Tibial nerve (tissue), 4 donors: ENCODE results near the gene COL4A3. TPM values are rescaled to one million over a fixed set of nuclear protein-coding genes. Genes with fewer than 3 reads are reported as not detected.

ENCODE experiments used
- DNase-seq, 2 donors: peaks; one replicate each; pipeline ENCODE4 v3.0.0-alpha.2; 2019; ENCODE audit warnings: low spot score in 2 of 2
- H3K27ac ChIP-seq, 4 donors: fragments of 200-600 bp; sonication (generic) in 3 of 4; one replicate each; pipeline ENCODE4 v1.5.1; 2017 to 2019; ENCODE audit warnings: mild to moderate bottlenecking in 1 of 4
- H3K27me3 ChIP-seq, 2 donors: fragments of 200-600 bp; sonication (generic) in 1 of 2; one replicate each; pipeline versions ENCODE4 v1.5.1 to v1.6.0; 2017 to 2019
- H3K36me3 ChIP-seq, 3 donors: fragments of 200-600 bp; sonication (generic); one replicate each; pipeline ENCODE4 v1.5.1; 2018 to 2019
- H3K4me1 ChIP-seq, 4 donors: fragments of 200-600 bp; sonication (generic) in 3 of 4; one replicate each; pipeline ENCODE4 v1.5.1; 2017 to 2019
- H3K4me3 ChIP-seq, 4 donors: fragments of 200-600 bp; sonication (generic) in 3 of 4; one replicate each; pipeline ENCODE4 v1.5.1; 2017 to 2019; ENCODE audit warnings: mild to moderate bottlenecking in 1 of 4, moderate library complexity in 1 of 4
- H3K9me3 ChIP-seq, 4 donors: fragments of 200-600 bp; sonication (generic) in 3 of 4; one replicate each; pipeline ENCODE4 v1.5.1; 2017 to 2019
- EP300 ChIP-seq, 2 donors: sonication (generic); formaldehyde crosslinking; IDR thresholded peaks; one replicate each; pipeline ENCODE4 v1.6.1; 2017; ENCODE audit warnings: antibody characterized with exemption in 2 of 2, mild to moderate bottlenecking in 1 of 2
- POLR2A ChIP-seq, 2 donors: fragments of 450-650 bp; IDR thresholded peaks; one replicate each; pipeline ENCODE4 v1.6.1; 2017; ENCODE audit warnings: antibody characterized with exemption in 2 of 2, mild to moderate bottlenecking in 2 of 2, moderate library complexity in 2 of 2
- WGBS, 2 donors: methylation state at CpG; one replicate each; pipeline ENCODE4 v1.1.5; 2018; 5-methylcytosine and 5-hydroxymethylcytosine counted together
- total RNA-seq, 4 donors: library from RNA; depleted of rRNA; stranded (reverse); fragments of >200 nt; gene quantifications; one replicate each; pipeline ENCODE4 v1.1.0, GENCODE V29; 2016
- TF ChIP-seq, protein P1 (sequence below), 5 experiments: fragments of 200-600 bp in 3 of 5; fragments of 450-650 bp in 2 of 5; sonication (generic) in 3 of 5; IDR thresholded peaks; one replicate each; pipeline ENCODE4 v1.5.1; 2016 to 2019; ENCODE audit warnings: antibody characterized with exemption in 5 of 5, mild to moderate bottlenecking in 3 of 5, moderate library complexity in 2 of 5

The COL4A3 gene
- total RNA-seq, 4 donors from 2014 or later, result 3.9 to 8.6 (median 7.6) TPM

- Histone ChIP-seq H3K27me3 (no peaks in the 10 kb centered on the region), H3K9me3 (no peaks in the 10 kb centered on the region), H3K27ac (no peak overlapping the region), H3K4me1 (peaks cover 0 to 7% (median 0%) of the 10 kb centered on the region in 4 donors), H3K36me3 (peaks cover 0 to 48% (median 3%) of the 10 kb centered on the region in 3 donors), H3K4me3 (no peak overlapping the region)
- TF ChIP-seq POLR2A (IDR thresholded peaks at IDR 0.05) (no peak), EP300 (IDR thresholded peaks at IDR 0.05) (no peak)
- TF ChIP-seq, protein P1, sequence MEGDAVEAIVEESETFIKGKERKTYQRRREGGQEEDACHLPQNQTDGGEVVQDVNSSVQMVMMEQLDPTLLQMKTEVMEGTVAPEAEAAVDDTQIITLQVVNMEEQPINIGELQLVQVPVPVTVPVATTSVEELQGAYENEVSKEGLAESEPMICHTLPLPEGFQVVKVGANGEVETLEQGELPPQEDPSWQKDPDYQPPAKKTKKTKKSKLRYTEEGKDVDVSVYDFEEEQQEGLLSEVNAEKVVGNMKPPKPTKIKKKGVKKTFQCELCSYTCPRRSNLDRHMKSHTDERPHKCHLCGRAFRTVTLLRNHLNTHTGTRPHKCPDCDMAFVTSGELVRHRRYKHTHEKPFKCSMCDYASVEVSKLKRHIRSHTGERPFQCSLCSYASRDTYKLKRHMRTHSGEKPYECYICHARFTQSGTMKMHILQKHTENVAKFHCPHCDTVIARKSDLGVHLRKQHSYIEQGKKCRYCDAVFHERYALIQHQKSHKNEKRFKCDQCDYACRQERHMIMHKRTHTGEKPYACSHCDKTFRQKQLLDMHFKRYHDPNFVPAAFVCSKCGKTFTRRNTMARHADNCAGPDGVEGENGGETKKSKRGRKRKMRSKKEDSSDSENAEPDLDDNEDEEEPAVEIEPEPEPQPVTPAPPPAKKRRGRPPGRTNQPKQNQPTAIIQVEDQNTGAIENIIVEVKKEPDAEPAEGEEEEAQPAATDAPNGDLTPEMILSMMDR (IDR thresholded peaks at IDR 0.05), result no peak
- DNase-seq, result no peak
- 46 to 70% methylated on average over 1 of the region's 1 CpG for WGBS, 2 donors
Observed at GRCh38 chr2:227335713-227336112, 171.3 kb downstream of the COL4A3 start.

DNA sequence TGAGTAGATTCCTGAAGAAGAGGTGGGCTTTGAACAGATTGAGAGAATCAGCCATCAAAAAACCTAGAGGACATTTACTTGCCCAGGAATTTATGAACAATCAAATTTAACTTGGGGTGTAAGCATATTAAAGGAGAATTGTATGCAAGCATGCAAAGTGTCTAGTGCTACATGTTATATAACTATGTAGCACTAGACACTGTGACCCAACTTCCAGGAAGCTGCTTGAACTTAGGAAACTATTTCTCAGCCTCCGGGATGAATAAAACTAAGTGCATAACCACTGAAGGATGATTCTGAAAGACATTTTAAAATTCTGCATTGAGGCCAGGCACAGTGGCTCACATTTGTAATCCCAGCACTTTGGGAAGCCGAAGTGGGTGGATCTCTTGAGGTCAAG lies 173.0 kb downstream of the COL4A3 start:
- Histone ChIP-seq H3K27me3 (no peaks in the 10 kb centered on the region), H3K9me3 (no peaks in the 10 kb centered on the region), H3K4me3 (no peak overlapping the region), H3K36me3 (peaks cover 0 to 51% (median 3%) of the 10 kb centered on the region in 3 donors), H3K4me1 (peaks cover 0 to 7% (median 0%) of the 10 kb centered on the region in 4 donors), H3K27ac (no peak overlapping the region)
- DNase-seq, result no peak
- WGBS, 2 donors, result 93 to 98% methylated on average over 2 of the region's 2 CpGs
- TF ChIP-seq, protein P1 (IDR thresholded peaks at IDR 0.05), result no peak
- no peak for TF ChIP-seq POLR2A (IDR thresholded peaks at IDR 0.05)
- no peak for TF ChIP-seq EP300 (IDR thresholded peaks at IDR 0.05)

GRCh38 chr2:227339098-227339599 lies 174.7 kb downstream of the COL4A3 start:
- TF ChIP-seq EP300 (IDR thresholded peaks at IDR 0.05), result no peak
- TF ChIP-seq, protein P1 (IDR thresholded peaks at IDR 0.05), result no peak
- TF ChIP-seq POLR2A (IDR thresholded peaks at IDR 0.05), result no peak
- Histone ChIP-seq H3K4me3 (no peak overlapping the region), H3K27ac (no peak overlapping the region), H3K36me3 (peaks cover 0 to 52% (median 2%) of the 10 kb centered on the region in 3 donors), H3K9me3 (no peaks in the 10 kb centered on the region), H3K4me1 (peaks cover 0 to 7% (median 0%) of the 10 kb centered on the region in 4 donors), H3K27me3 (no peaks in the 10 kb centered on the region)
- DNase-seq, result no peak
- WGBS, 2 donors, result 84 to 88% methylated on average over 2 of the region's 2 CpGs

- H3K27ac ChIP-seq, result no peak overlapping the region
- H3K4me3 ChIP-seq, result no peak overlapping the region
- no peak for DNase-seq
- TF ChIP-seq POLR2A (IDR thresholded peaks at IDR 0.05) (no peak), EP300 (IDR thresholded peaks at IDR 0.05) (no peak)
- TF ChIP-seq, protein P1 (IDR thresholded peaks at IDR 0.05), result no peak
- peaks cover 0 to 45% (median 0%) of the 10 kb centered on the region in 3 donors for H3K36me3 ChIP-seq
- no peaks in the 10 kb centered on the region for H3K27me3 ChIP-seq
- no peaks in the 10 kb centered on the region for H3K9me3 ChIP-seq
- H3K4me1 ChIP-seq, result peaks cover 0 to 7% (median 0%) of the 10 kb centered on the region in 4 donors
- WGBS, 2 donors, result 72% methylated on average over 6 of the region's 6 CpGs
Observed at GRCh38 chr2:227340106-227340505, 175.7 kb downstream of the COL4A3 start.

GRCh38 chr2:227341553-227341952 lies 177.1 kb downstream of the COL4A3 start:
- no peak for TF ChIP-seq EP300 (IDR thresholded peaks at IDR 0.05)
- TF ChIP-seq, protein P1 (IDR thresholded peaks at IDR 0.05), result no peak
- no peak for TF ChIP-seq POLR2A (IDR thresholded peaks at IDR 0.05)
- no peak for DNase-seq
- Histone ChIP-seq H3K36me3 (peaks cover 0 to 32% (median 0%) of the 10 kb centered on the region in 3 donors), H3K27me3 (no peaks in the 10 kb centered on the region), H3K4me3 (no peak overlapping the region), H3K4me1 (no peaks in the 10 kb centered on the region), H3K9me3 (no peaks in the 10 kb centered on the region), H3K27ac (no peak overlapping the region)
- WGBS, 2 donors, result 72 to 78% methylated on average over 2 of the region's 2 CpGs
